Frontal cortex (tissue), 4 donors: ENCODE results near the gene CENPN. TPM values are rescaled to one million over a fixed set of nuclear protein-coding genes. Genes with fewer than 3 reads are reported as not detected.
A peak's percentile ranks its signal among the peaks of the same experiment; 100 is the strongest.

ENCODE experiments used
- DNase-seq, 2 donors: peaks; one replicate each; pipeline ENCODE4 v3.0.0; 2012; ENCODE audit warnings: low spot score in 2 of 2
- FAIRE-seq: peaks from 2 replicates; lab custom pipeline; 2012; peaks lifted over from hg19 to GRCh38; lab: Jason Lieb, UNC
- total RNA-seq: library from RNA; depleted of rRNA; stranded (reverse); fragments of >200 nt; gene quantifications from one replicate; pipeline ENCODE4 v1.2.3, GENCODE V29; 2014
- donor health status: control.
- donor health status: control.
- donor health status: control.

CENPN gene
- total RNA-seq, 1 donor from 2014 or later: 4.5 TPM

- FAIRE-seq: no peak
- DNase-seq: no peak
These were observed 11.5 kb downstream of the CENPN start for GRCh38 chr16:81018496-81018895.

GRCh38 chr16:81026429-81026828 is 19.4 kb downstream of the CENPN start:
- FAIRE-seq: no peak
- DNase-seq: no peak

GRCh38 chr16:81029930-81030604 is 23.1 kb downstream of the CENPN start:
- DNase-seq (no peak), FAIRE-seq (no peak)

GRCh38 chr16:81035398-81035974 is 28.5 kb downstream of the CENPN start, which contains the start of gene ATMIN:
ATMIN (plus strand) TSS chr16:81035842; CDS start chr16:81035871, 29 bp downstream.
- FAIRE-seq: no peak
- DNase-seq: peak; percentile 97

GRCh38 chr16:81035975-81036750 is 29.1 kb downstream of the CENPN start:
- no peak for FAIRE-seq
- DNase-seq: peak; percentile 36 to 62

GRCh38 chr16:81036751-81037350 is 29.8 kb downstream of the CENPN start:
- FAIRE-seq (no peak), DNase-seq (no peak)

GRCh38 chr16:81040131-81040530 is 33.1 kb downstream of the CENPN start:
- FAIRE-seq (no peak), DNase-seq (no peak)

- FAIRE-seq: no peak
- no peak for DNase-seq
These were observed 33.8 kb downstream of the CENPN start for GRCh38 chr16:81040842-81041241.

- no peak for DNase-seq
- FAIRE-seq: no peak
These were observed 34.7 kb downstream of the CENPN start for GRCh38 chr16:81041696-81042095.

GRCh38 chr16:81042821-81043220 is 35.8 kb downstream of the CENPN start:
- DNase-seq (no peak), FAIRE-seq (no peak)

- DNase-seq: no peak
- no peak for FAIRE-seq
These were observed 46.7 kb downstream of the CENPN start for GRCh38 chr16:81053761-81054160.

GRCh38 chr16:81060576-81061306 is 53.7 kb downstream of the CENPN start:
- FAIRE-seq (no peak), DNase-seq (no peak)

GRCh38 chr16:81061307-81061640 is 54.3 kb downstream of the CENPN start:
- DNase-seq (no peak), FAIRE-seq (no peak)

GRCh38 chr16:81061871-81062608 is 55.0 kb downstream of the CENPN start:
- DNase-seq (no peak), FAIRE-seq (no peak)

- DNase-seq: no peak
These were observed 59.7 kb downstream of the CENPN start for GRCh38 chr16:81066681-81067080.

GRCh38 chr16:81067166-81067565 is 60.2 kb downstream of the CENPN start:
- no peak for FAIRE-seq
- DNase-seq: no peak

More at GRCh38 chr16:81066681-81067080, 59.7 kb downstream of the CENPN start:
- FAIRE-seq: no peak

GRCh38 chr16:81069063-81069462 is 62.0 kb downstream of the CENPN start:
- no peak for FAIRE-seq
- no peak for DNase-seq

GRCh38 chr16:81070979-81071378 is 64.0 kb downstream of the CENPN start:
- DNase-seq (no peak), FAIRE-seq (no peak)

GRCh38 chr16:81071805-81072204 is 64.8 kb downstream of the CENPN start:
- DNase-seq: no peak
- FAIRE-seq: no peak
